KMS-11 (cell line): ENCODE measurements around the gene ITGB3.

Experiments used
- H2AFZ ChIP-seq: fragments of 200-600 bp; sonication (generic); 2 replicates; pipeline ENCODE4 v1.6.1; 2016; ENCODE audit warnings: antibody characterized with exemption, mixed run types, low read depth
- H3K27ac ChIP-seq: fragments of 200-600 bp; sonication (generic); 2 replicates; pipeline ENCODE4 v1.6.1; 2016; ENCODE audit warnings: mild to moderate bottlenecking, mixed run types
- H3K27me3 ChIP-seq: fragments of 200-600 bp; sonication (generic); 2 replicates; pipeline ENCODE4 v1.6.1; 2017; ENCODE audit warnings: mild to moderate bottlenecking, low read depth, mixed run types, moderate library complexity; ENCODE audit not compliant: insufficient read depth
- H3K36me3 ChIP-seq: fragments of 200-600 bp; sonication (generic); 2 replicates; pipeline ENCODE4 v1.6.1; 2017; ENCODE audit warnings: mild to moderate bottlenecking, mixed run types; ENCODE audit not compliant: insufficient read depth
- H3K4me1 ChIP-seq: fragments of 200-600 bp; sonication (generic); 2 replicates; pipeline ENCODE4 v1.6.1; 2016; ENCODE audit warnings: mild to moderate bottlenecking, low read depth, mixed run types; ENCODE audit not compliant: poor library complexity, severe bottlenecking
- H3K4me2 ChIP-seq: fragments of 200-600 bp; sonication (generic); 2 replicates; pipeline ENCODE4 v1.7.0; 2016; ENCODE audit warnings: mild to moderate bottlenecking, mixed run types
- H3K4me3 ChIP-seq: fragments of 200-600 bp; sonication (generic); IDR thresholded peaks from 2 replicates; pipeline ENCODE4 v1.6.1; 2017; ENCODE audit warnings: low read depth, low read length, mixed read lengths; ENCODE audit not compliant: insufficient read depth
- H3K79me2 ChIP-seq: fragments of 200-600 bp; sonication (generic); 2 replicates; pipeline ENCODE4 v1.6.1; 2016; ENCODE audit warnings: low read depth, mixed run types; ENCODE audit not compliant: insufficient read depth
- H3K9ac ChIP-seq: fragments of 200-600 bp; sonication (generic); 2 replicates; pipeline ENCODE4 v1.6.1; 2016; ENCODE audit warnings: mild to moderate bottlenecking, mixed run types
- H4K20me1 ChIP-seq: fragments of 200-600 bp; sonication (generic); 2 replicates; pipeline ENCODE4 v1.6.1; 2016; ENCODE audit warnings: mild to moderate bottlenecking, mixed run types; ENCODE audit not compliant: insufficient read depth
- CTCF ChIP-seq: fragments of 200-600 bp; sonication (generic); conservative IDR thresholded peaks from 2 replicates; pipeline ENCODE4 v1.6.1; 2017; ENCODE audit warnings: low read depth, mild to moderate bottlenecking, antibody characterized with exemption, low read length, moderate library complexity, mixed read lengths

Gene ITGB3

DNA sequence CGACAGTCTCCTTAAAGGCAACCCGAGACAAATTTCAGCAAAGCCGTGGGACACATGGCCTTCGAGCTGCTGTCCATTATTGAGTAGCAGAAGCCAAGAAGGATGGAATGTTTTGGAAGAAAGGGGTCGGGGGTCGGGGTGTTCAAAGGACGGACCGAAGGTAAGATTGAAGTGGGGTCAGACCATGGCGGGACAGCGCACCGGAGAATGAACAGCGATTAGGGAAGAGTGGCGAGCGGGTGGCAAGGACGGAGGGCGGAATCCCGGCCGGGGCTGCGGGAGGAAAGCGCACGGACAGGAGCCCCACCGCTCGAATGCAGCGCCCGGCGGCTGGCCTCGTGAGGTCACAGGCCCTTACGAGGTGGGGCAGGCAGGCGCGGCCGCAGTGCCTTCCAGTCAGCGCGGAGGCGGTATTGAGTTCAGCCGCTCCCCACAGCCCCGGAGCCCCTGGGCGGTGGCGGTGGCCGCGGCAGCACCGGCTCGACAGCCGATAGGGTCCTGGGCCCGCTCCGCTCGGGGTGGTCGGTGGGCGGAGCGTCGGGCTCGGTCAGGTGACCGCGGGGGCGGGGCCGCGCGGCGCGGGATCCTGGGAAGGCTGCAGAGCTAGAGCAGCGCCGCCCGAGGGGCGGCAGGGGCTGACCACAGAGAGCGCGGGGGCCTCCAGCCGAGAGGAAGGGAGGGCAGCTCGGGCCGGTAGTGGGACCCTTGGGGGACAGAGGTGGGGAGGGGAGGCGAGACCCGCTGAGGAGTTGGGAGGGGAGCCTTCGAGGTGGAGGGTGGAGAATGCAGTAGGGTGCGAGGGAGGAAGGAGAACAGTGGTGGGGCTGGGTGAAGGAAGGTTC is 70.0 kb downstream of the ITGB3 start, which contains the start of gene EFCAB13:
Gene EFCAB13 (plus strand): TSS at position 574 of the 842 bp plus-strand sequence. CDS start 4,399 bp downstream, outside the sequence.
- Histone ChIP-seq H3K4me2 (peak within 1 kb of the TSS; percentile 93), H2AFZ (peak within 1 kb of the TSS; percentile 87), H3K4me3 (no peak within 1 kb of the TSS), H3K27me3 (no peaks in the 10 kb centered on the region), H3K9ac (peak within 1 kb of the TSS; percentile 61), H3K4me1 (no peaks in the 10 kb centered on the region), H3K36me3 (no peaks in the 10 kb centered on the region), H3K27ac (peak within 1 kb of the TSS; percentile 54), H3K79me2 (no peaks in the 10 kb centered on the region), H4K20me1 (no peaks in the 10 kb centered on the region)
- TF ChIP-seq CTCF = no peak

DNA sequence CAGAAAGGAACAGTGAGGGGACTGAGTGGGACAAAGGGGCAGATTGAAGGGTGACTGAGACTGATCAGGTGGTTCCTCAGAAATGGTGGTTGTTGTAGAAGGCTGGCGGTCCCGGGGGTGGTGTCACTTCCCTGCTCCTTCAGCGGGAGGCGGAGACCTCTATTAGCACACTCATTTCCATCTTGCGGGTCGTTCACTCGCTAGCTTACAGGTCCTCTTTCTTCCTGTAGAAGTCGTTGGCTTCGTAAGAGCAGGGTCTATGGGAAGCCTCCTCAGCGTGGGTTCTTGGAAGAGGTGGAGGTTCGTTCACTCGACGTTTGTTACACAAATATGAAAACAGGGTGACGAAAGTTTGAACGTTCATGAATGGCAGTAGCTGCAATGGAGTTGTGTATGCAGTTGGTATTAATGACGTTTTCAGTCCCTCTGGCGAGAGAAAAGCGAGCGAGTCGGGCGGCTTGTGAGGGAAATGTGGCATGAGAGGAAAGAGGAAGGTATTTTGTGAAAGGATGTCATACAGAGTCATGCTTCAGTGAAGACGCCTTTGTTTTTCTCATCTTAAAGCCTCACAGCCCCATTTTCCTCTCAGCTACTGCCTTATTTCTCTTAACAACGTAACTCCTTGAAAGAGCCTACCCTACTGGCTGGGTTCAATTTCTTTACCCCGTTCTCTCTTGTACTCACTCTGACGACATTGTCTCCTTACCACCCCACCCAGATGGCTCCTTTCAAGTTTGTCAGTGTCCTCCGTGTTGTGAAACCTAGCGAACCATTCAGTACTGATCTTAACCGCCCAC is 70.8 kb downstream of the ITGB3 start:
- H3K27me3 ChIP-seq = no peaks in the 10 kb centered on the region
- H3K9ac ChIP-seq = peak overlapping the region; percentile 61; the same call in 1 of the 2 replicates
- no peaks in the 10 kb centered on the region for H3K79me2 ChIP-seq
- no peaks in the 10 kb centered on the region for H3K36me3 ChIP-seq
- peak overlapping the region; percentile 54 for H3K27ac ChIP-seq
- H3K4me1 ChIP-seq = no peaks in the 10 kb centered on the region
- H3K4me3 ChIP-seq = no peak overlapping the region
- TF ChIP-seq CTCF = no peak
- H4K20me1 ChIP-seq = no peaks in the 10 kb centered on the region
- H2AFZ ChIP-seq = peak overlapping the region; percentile 87
- peak overlapping the region; percentile 93 for H3K4me2 ChIP-seq

GRCh38 chr17:47325176-47325575 is 71.5 kb downstream of the ITGB3 start:
- H3K27ac ChIP-seq = no peak overlapping the region
- H3K4me1 ChIP-seq = no peaks in the 10 kb centered on the region
- H3K36me3 ChIP-seq = no peaks in the 10 kb centered on the region
- peak overlapping the region; percentile 93; the same call in 1 of the 2 replicates for H3K4me2 ChIP-seq
- H3K27me3 ChIP-seq = no peaks in the 10 kb centered on the region
- no peaks in the 10 kb centered on the region for H3K79me2 ChIP-seq
- no peak overlapping the region for H3K4me3 ChIP-seq
- TF ChIP-seq CTCF = no peak
- H3K9ac ChIP-seq = no peak overlapping the region; the same call in 1 of the 2 replicates
- H4K20me1 ChIP-seq = no peaks in the 10 kb centered on the region
- peak overlapping the region; percentile 87; the same call in 1 of the 2 replicates for H2AFZ ChIP-seq

DNA sequence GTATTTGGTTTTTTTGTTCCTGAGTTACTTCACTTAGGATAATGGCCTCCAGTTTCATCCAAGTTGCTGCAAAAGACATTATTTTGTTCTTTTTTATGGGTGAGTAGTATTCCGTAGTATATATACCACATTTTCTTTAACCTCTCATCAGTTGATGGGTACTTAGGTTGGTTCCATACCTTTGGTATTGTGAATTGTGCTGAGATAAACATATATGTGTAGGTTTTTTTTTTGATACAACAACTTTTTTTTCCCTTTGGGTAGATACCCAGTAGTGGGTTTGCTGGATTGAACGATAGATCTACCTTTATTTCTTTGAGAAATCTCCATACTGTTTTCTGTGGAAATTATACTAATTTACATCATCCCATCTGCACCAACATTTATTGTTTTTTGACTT is 76.9 kb downstream of the ITGB3 start:
- H3K27me3 ChIP-seq = no peaks in the 10 kb centered on the region
- H3K4me3 ChIP-seq = no peak overlapping the region
- no peaks in the 10 kb centered on the region for H3K4me1 ChIP-seq
- H3K27ac ChIP-seq = no peak overlapping the region
- no peaks in the 10 kb centered on the region for H4K20me1 ChIP-seq
- TF ChIP-seq CTCF = no peak
- no peak overlapping the region for H3K9ac ChIP-seq
- H3K79me2 ChIP-seq = no peaks in the 10 kb centered on the region
- no peaks in the 10 kb centered on the region for H3K36me3 ChIP-seq
- H2AFZ ChIP-seq = no peak overlapping the region
- H3K4me2 ChIP-seq = no peak overlapping the region
